IMR-90 (cell line): ENCODE results near the gene NFASC. TPM values are rescaled to one million over a fixed set of nuclear protein-coding genes. Genes with fewer than 3 reads are reported as not detected.

Experiments used
- ATAC-seq: fragments of 200-7000 bp; cut with Tn5 transposase; 2 replicates; pipeline ENCODE4 v1.9.1; 2020; ENCODE audit warnings: low read depth, mild to moderate bottlenecking, moderate library complexity
- BruUV-seq: library from RNA; stranded (reverse); fragments of 400-500 nt; replicated peaks from 2 replicates; lab custom pipeline; 2021; lab: Mats Ljungman, UMichigan
- CTCF ChIA-PET: fragments of 300-600 bp; formaldehyde crosslinking; extraction: SDS; loops from one replicate; lab custom pipeline; 2021; ENCODE audit warnings: antibody characterized with exemption; lab: Yijun Ruan, JAX
- POLR2A ChIA-PET: fragments of 300-600 bp; sonication (Branson Sonifier 250); formaldehyde crosslinking; loops from one replicate; lab custom pipeline; 2022; ENCODE audit warnings: antibody characterized with exemption; ENCODE audit not compliant: unreplicated experiment; lab: Charles Lee
- DNase-seq: peaks from one replicate; pipeline ENCODE4 v3.0.0; 2013
- H2AFZ ChIP-seq: replicated peaks from 2 replicates; pipeline ENCODE3; 2013; ENCODE audit warnings: low read length, mild to moderate bottlenecking; ENCODE audit not compliant: poor library complexity
- H2AK5ac ChIP-seq: 2 replicates; pipeline ENCODE4 v1.6.1; 2013; ENCODE audit warnings: low read depth, low read length, inconsistent platforms
- H2AK9ac ChIP-seq: replicated peaks from 2 replicates; pipeline ENCODE3; 2013; ENCODE audit warnings: mild to moderate bottlenecking, low read depth, low read length, moderate library complexity; ENCODE audit not compliant: poor library complexity
- H2BK120ac ChIP-seq: 2 replicates; pipeline ENCODE4 v1.6.1; 2013; ENCODE audit warnings: low read depth, low read length, inconsistent platforms
- H2BK15ac ChIP-seq: 3 replicates; pipeline ENCODE4 v1.6.1; 2013; ENCODE audit warnings: low read depth, low read length, inconsistent platforms
- H2BK20ac ChIP-seq: 2 replicates; pipeline ENCODE4 v1.6.1; 2013; ENCODE audit warnings: low read depth, mild to moderate bottlenecking, inconsistent platforms, low read length, moderate library complexity
- H2BK5ac ChIP-seq: 2 replicates; pipeline ENCODE4 v1.6.1; 2013; ENCODE audit warnings: mild to moderate bottlenecking, low read depth, low read length, inconsistent platforms; ENCODE audit not compliant: poor library complexity, severe bottlenecking
- H3K14ac ChIP-seq: replicated peaks from 2 replicates; pipeline ENCODE4 v1.6.1; 2013; ENCODE audit warnings: low read depth, low read length, inconsistent platforms
- H3K18ac ChIP-seq: 2 replicates; pipeline ENCODE4 v1.6.1; 2013; ENCODE audit warnings: low read depth, low read length, control low read depth
- H3K23ac ChIP-seq: 2 replicates; pipeline ENCODE4 v1.6.1; 2013; ENCODE audit warnings: low read depth, low read length, inconsistent platforms
- H3K27ac ChIP-seq: 2 replicates; pipeline ENCODE4 v1.5.1; 2013; ENCODE audit warnings: mild to moderate bottlenecking, control low read depth, low read length; ENCODE audit not compliant: insufficient read depth
- H3K27me3 ChIP-seq: 2 replicates; pipeline ENCODE4 v1.6.1; 2013; ENCODE audit warnings: low read length; ENCODE audit not compliant: control insufficient read depth, insufficient read depth
- H3K36me3 ChIP-seq: 2 replicates; pipeline ENCODE4 v1.6.1; 2013; ENCODE audit warnings: low read length, mixed read lengths; ENCODE audit not compliant: control insufficient read depth, insufficient read depth
- H3K4ac ChIP-seq: 2 replicates; pipeline ENCODE4 v1.6.1; 2013; ENCODE audit warnings: low read depth, low read length, inconsistent platforms
- H3K4me1 ChIP-seq: 2 replicates; pipeline ENCODE4 v1.6.1; 2013; ENCODE audit warnings: low read length, mixed read lengths; ENCODE audit not compliant: control insufficient read depth, insufficient read depth
- H3K4me2 ChIP-seq: 2 replicates; pipeline ENCODE4 v1.6.1; 2013; ENCODE audit warnings: low read depth, mild to moderate bottlenecking, control low read depth, low read length, moderate library complexity
- H3K4me3 ChIP-seq: 2 replicates; pipeline ENCODE4 v1.5.1; 2013; ENCODE audit warnings: low read depth, mild to moderate bottlenecking, control low read depth, low read length, moderate library complexity; ENCODE audit not compliant: insufficient read depth
- H3K56ac ChIP-seq: 2 replicates; pipeline ENCODE4 v1.6.1; 2013; ENCODE audit warnings: low read length, inconsistent platforms; ENCODE audit not compliant: insufficient read depth; ENCODE audit errors: extremely low read depth
- H3K79me1 ChIP-seq, 2 experiments: 2 replicates each; pipeline ENCODE4 v1.6.1; 2013; ENCODE audit warnings: low read length in 2 of 2, inconsistent platforms in 1 of 2, low read depth in 1 of 2
- H3K9ac ChIP-seq: 2 replicates; pipeline ENCODE4 v1.6.1; 2013; ENCODE audit warnings: low read depth, low read length, control low read depth
- H3K9me1 ChIP-seq: 2 replicates; pipeline ENCODE4 v1.6.1; 2013; ENCODE audit warnings: low read length, inconsistent platforms; ENCODE audit not compliant: insufficient read depth
- H3K9me3 ChIP-seq: 2 replicates; pipeline ENCODE4 v1.6.1; 2013; ENCODE audit warnings: low read length; ENCODE audit not compliant: control insufficient read depth, insufficient read depth
- H4K20me1 ChIP-seq: 2 replicates; pipeline ENCODE4 v1.6.1; 2013; ENCODE audit warnings: low read length, inconsistent platforms; ENCODE audit not compliant: insufficient read depth
- H4K5ac ChIP-seq: 2 replicates; pipeline ENCODE4 v1.6.1; 2013; ENCODE audit warnings: mild to moderate bottlenecking, low read depth, low read length, control low read depth
- H4K8ac ChIP-seq, 2 experiments: 2 replicates each; pipeline ENCODE4 v1.6.1; 2013; ENCODE audit warnings: low read depth in 2 of 2, low read length in 2 of 2, control low read depth in 1 of 2, inconsistent platforms in 1 of 2
- H4K91ac ChIP-seq: 2 replicates; pipeline ENCODE4 v1.6.1; 2013; ENCODE audit warnings: low read depth, low read length, inconsistent platforms; ENCODE audit not compliant: insufficient read depth
- BHLHE40 ChIP-seq: fragments of 150-350 bp; IDR thresholded peaks from 2 replicates; pipeline ENCODE4 v1.6.1; 2016; ENCODE audit warnings: mild to moderate bottlenecking, low read depth, low read length
- CEBPB ChIP-seq: IDR thresholded peaks from 2 replicates; pipeline ENCODE4 v1.6.1; 2012; ENCODE audit warnings: low read depth, low read length, improper control_type of control experiment
- ELK1 ChIP-seq: fragments of 150-350 bp; IDR thresholded peaks from 2 replicates; pipeline ENCODE4 v1.6.1; 2016; ENCODE audit warnings: low read depth, mild to moderate bottlenecking, low read length, moderate library complexity, borderline replicate concordance
- FOS ChIP-seq: fragments of 150-350 bp; IDR thresholded peaks from 2 replicates; pipeline ENCODE4 v1.6.1; 2016; ENCODE audit warnings: low read depth, low read length
- MAFK ChIP-seq: IDR thresholded peaks from 2 replicates; pipeline ENCODE4 v1.6.1; 2012; ENCODE audit warnings: low read depth, low read length, improper control_type of control experiment
- MAZ ChIP-seq: IDR thresholded peaks from 2 replicates; pipeline ENCODE4 v1.6.1; 2012; ENCODE audit warnings: low read depth, mild to moderate bottlenecking, low read length, improper control_type of control experiment, moderate library complexity, borderline replicate concordance
- MXI1 ChIP-seq: IDR thresholded peaks from 2 replicates; pipeline ENCODE4 v1.6.1; 2012; ENCODE audit warnings: low read depth, mild to moderate bottlenecking, low read length, moderate library complexity, borderline replicate concordance
- NFE2L2 ChIP-seq: fragments of 150-350 bp; IDR thresholded peaks from 2 replicates; pipeline ENCODE4 v1.6.1; 2016; ENCODE audit warnings: low read depth, mild to moderate bottlenecking, low read length
- RAD21 ChIP-seq: IDR thresholded peaks from 2 replicates; pipeline ENCODE4 v1.6.1; 2012; ENCODE audit warnings: low read length, improper control_type of control experiment
- RCOR1 ChIP-seq: IDR thresholded peaks from 2 replicates; pipeline ENCODE4 v1.6.1; 2012; ENCODE audit warnings: mild to moderate bottlenecking, low read length, improper control_type of control experiment; ENCODE audit not compliant: insufficient replicate concordance
- RFX5 ChIP-seq: IDR thresholded peaks from 2 replicates; pipeline ENCODE4 v1.8.0; 2012; ENCODE audit warnings: low read depth, mild to moderate bottlenecking, low read length, moderate library complexity
- SMC3 ChIP-seq: fragments of 150-350 bp; IDR thresholded peaks from 2 replicates; pipeline ENCODE4 v1.6.1; 2016; ENCODE audit warnings: low read depth, mild to moderate bottlenecking, antibody characterized with exemption, low read length, moderate library complexity
- WGBS, 2 experiments: methylation state at CpG; one replicate each; pipeline versions ENCODE4 v1.1.5 to v1.1.7; 2013; ENCODE audit warnings: missing lambda C conversion rate in 2 of 2; ENCODE audit not compliant: insufficient read length in 1 of 2; ENCODE audit errors: extremely low coverage in 2 of 2; 5-methylcytosine and 5-hydroxymethylcytosine counted together
- dilution Hi-C: fragments of 300-500 bp; cut with HindIII; formaldehyde crosslinking; loops from one replicate; pipeline ENCODE4 v1.14.3; 2018; ENCODE audit warnings: low sequenced_read_pairs; ENCODE audit not compliant: unreplicated experiment
- in situ Hi-C: fragments of 300-500 bp; cut with MboI; formaldehyde crosslinking; loops from 3 replicates; pipeline ENCODE4 v1.14.3; 2019; ENCODE audit warnings: low sequenced_read_pairs, inconsistent platforms, mixed read lengths
- intact Hi-C: fragments of 100-400 bp; cut with micrococcal nuclease; formaldehyde crosslinking; loops from 2 replicates; pipeline ENCODE4 v1.10.0; 2022
- polyA plus RNA-seq, 3 experiments: library from polyadenylated mRNA; depleted of rRNA; stranded (reverse); fragments of >200 nt; gene quantifications; 2 replicates each; pipeline ENCODE4 v1.2.3, GENCODE V29; 2012; ENCODE audit warnings: low replicate concordance in 1 of 3
- total RNA-seq: library from RNA; depleted of rRNA; stranded (reverse); fragments of >200 nt; gene quantifications from 2 replicates; pipeline ENCODE4 v1.2.3, GENCODE V29; 2012

Gene NFASC
- total and polyA plus RNA-seq, 2 of the 4 experiments (the other 2 are of a cell fraction) = 0.18 to 0.79 TPM

DNA sequence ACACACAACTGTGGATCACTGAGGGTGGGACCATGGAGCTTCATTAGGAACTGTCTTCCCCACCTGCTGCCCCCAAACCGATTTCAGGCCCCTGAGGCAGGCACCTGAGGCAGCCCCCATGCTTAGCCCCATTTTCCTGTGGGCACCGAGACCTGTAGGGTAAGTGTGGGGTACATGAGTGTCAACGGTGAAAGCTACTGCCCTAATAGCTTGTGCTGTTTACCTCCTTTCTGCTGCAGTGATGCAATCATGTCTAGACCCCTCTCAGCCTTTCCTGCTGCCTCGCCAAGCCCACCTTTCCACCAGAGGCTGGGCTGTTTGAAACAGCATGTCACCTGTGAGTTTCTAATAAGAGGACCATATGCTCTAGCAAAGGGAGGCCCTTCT is 53.0 kb downstream of the NFASC start:
- no peak overlapping the region for H3K23ac ChIP-seq
- no peak overlapping the region for H3K4me3 ChIP-seq
- H4K5ac ChIP-seq = no peak overlapping the region
- H3K4ac ChIP-seq = no peak overlapping the region
- H4K91ac ChIP-seq = no peak overlapping the region
- TF ChIP-seq ELK1 (no peak), CEBPB (no peak), SMC3 (no peak), MAFK (no peak), RAD21 (no peak), MAZ (no peak), BHLHE40 (no peak), MXI1 (no peak), RCOR1 (no peak), NFE2L2 (no peak), RFX5 (no peak), FOS (no peak)
- no peak for ATAC-seq
- H2BK5ac ChIP-seq = no peak overlapping the region
- no peaks in the 10 kb centered on the region for H4K20me1 ChIP-seq
- H3K27me3 ChIP-seq = peaks cover 18% of the 10 kb centered on the region
- CTCF ChIA-PET = interaction anchor here (0.5 kb wide), 1 partner anchor 63 kb away, joined by 3 read pairs; no protein-coding TSS in a partner anchor
- H2AFZ ChIP-seq = no peak overlapping the region
- 50% methylated on average over 1 of the region's 4 CpGs; no CpG with 5 or more reads in 1 of the 2 experiments for WGBS, 2 experiments
- H3K56ac ChIP-seq = no peak overlapping the region
- no peaks in the 10 kb centered on the region for H3K4me1 ChIP-seq
- no peak overlapping the region for H2AK9ac ChIP-seq
- H4K8ac ChIP-seq = no peak overlapping the region
- no peaks in the 10 kb centered on the region for H3K9me3 ChIP-seq
- POLR2A ChIA-PET = no interaction called here
- dilution Hi-C loops (no loop called here), in situ Hi-C loops (no loop called here), intact Hi-C loops (no loop called here)
- no peak overlapping the region for H3K4me2 ChIP-seq
- BruUV-seq = no TSS peak
- H3K18ac ChIP-seq = no peak overlapping the region
- H2AK5ac ChIP-seq = no peak overlapping the region
- H3K36me3 ChIP-seq = no peaks in the 10 kb centered on the region
- H3K27ac ChIP-seq = no peak overlapping the region
- H2BK15ac ChIP-seq = no peak overlapping the region
- H2BK120ac ChIP-seq = no peak overlapping the region
- DNase-seq = no peak
- H2BK20ac ChIP-seq = no peak overlapping the region
- H3K14ac ChIP-seq = no peak overlapping the region
- H3K9me1 ChIP-seq = no peaks in the 10 kb centered on the region
- no peaks in the 10 kb centered on the region for H3K79me1 ChIP-seq
- no peak overlapping the region for H3K9ac ChIP-seq
